ES-I3 (cell line): ENCODE measurements around the gene SMYD3.

Source experiments
- H3K36me3 ChIP-seq: 2 replicates; pipeline ENCODE4 v1.6.1; 2013; ENCODE audit warnings: mild to moderate bottlenecking, low read length, control low read depth, moderate library complexity; ENCODE audit not compliant: insufficient read depth
- H3K4me1 ChIP-seq: 2 replicates; pipeline ENCODE4 v1.6.1; 2013; ENCODE audit warnings: mild to moderate bottlenecking, control low read depth, low read length; ENCODE audit not compliant: insufficient read depth
- H3K9ac ChIP-seq: 2 replicates; pipeline ENCODE4 v1.6.1; 2013; ENCODE audit warnings: low read depth, mild to moderate bottlenecking, low read length, moderate library complexity
- H3K9me3 ChIP-seq: 2 replicates; pipeline ENCODE4 v1.6.1; 2013; ENCODE audit warnings: mild to moderate bottlenecking, low read length, moderate library complexity; ENCODE audit not compliant: control insufficient read depth, insufficient read depth

Gene SMYD3

GRCh38 chr1:245809361-245809760 lies 697.7 kb downstream of the SMYD3 start:
- no peak overlapping the region for H3K9ac ChIP-seq
- no peaks in the 10 kb centered on the region for H3K9me3 ChIP-seq
- H3K4me1 ChIP-seq, result 0 out of 2 replicates have a peak, but pooled peaks cover 6% of the 10 kb centered on the region
- no peaks in the 10 kb centered on the region for H3K36me3 ChIP-seq

DNA sequence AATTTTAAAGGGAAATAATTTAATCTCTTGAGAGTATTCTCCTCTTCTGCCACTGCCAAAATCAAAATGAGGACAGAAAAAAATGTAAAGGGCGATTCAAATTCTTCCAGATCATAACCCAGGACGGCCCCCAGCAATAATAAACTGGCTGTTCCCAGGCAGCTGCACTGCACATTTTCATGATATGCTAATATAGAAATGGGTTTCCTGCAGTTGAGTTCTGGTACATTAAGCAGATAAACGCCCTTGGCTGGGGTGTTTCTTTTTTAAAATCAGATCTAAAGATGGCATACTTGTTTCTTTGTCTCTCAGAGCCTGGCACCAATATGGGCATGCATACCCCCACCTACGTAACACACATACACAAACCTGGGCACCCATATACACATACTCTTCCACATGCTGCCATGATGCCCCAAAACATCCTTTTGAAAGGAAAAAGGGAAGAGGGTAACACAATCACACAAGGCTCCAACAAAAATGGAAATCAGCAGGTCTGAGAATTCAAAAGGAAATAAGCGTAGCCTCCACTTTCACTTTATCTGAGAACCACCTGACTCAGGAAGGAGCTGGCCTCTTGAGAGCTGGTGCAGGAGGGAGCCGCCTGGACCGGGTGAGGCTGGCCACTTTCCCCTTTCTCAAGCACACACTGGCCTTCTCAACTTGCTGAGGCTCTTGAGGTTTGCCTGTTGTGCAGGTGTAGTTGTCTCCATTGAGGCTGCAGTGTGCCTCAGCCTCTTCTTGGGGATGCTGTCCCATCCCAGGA lies 698.9 kb downstream of the SMYD3 start:
- Histone ChIP-seq H3K9me3 (no peaks in the 10 kb centered on the region), H3K9ac (no peak overlapping the region), H3K36me3 (no peaks in the 10 kb centered on the region), H3K4me1 (0 out of 2 replicates have a peak, but pooled peaks cover 6% of the 10 kb centered on the region)

GRCh38 chr1:245807306-245807705 lies 699.8 kb downstream of the SMYD3 start:
- Histone ChIP-seq H3K36me3 (no peaks in the 10 kb centered on the region), H3K9ac (no peak overlapping the region), H3K4me1 (0 out of 2 replicates have a peak, but pooled peaks cover 6% of the 10 kb centered on the region), H3K9me3 (no peaks in the 10 kb centered on the region)

- Histone ChIP-seq H3K4me1 (0 out of 2 replicates have a peak, but pooled peaks cover 6% of the 10 kb centered on the region), H3K9ac (no peak overlapping the region), H3K36me3 (no peaks in the 10 kb centered on the region), H3K9me3 (no peaks in the 10 kb centered on the region)
Observed at GRCh38 chr1:245805532-245805931, 701.5 kb downstream of the SMYD3 start.

- no peak overlapping the region for H3K9ac ChIP-seq
- H3K4me1 ChIP-seq, result 0 out of 2 replicates have a peak, but pooled peaks cover 6% of the 10 kb centered on the region
Observed at GRCh38 chr1:245804696-245805095, 702.4 kb downstream of the SMYD3 start.

DNA sequence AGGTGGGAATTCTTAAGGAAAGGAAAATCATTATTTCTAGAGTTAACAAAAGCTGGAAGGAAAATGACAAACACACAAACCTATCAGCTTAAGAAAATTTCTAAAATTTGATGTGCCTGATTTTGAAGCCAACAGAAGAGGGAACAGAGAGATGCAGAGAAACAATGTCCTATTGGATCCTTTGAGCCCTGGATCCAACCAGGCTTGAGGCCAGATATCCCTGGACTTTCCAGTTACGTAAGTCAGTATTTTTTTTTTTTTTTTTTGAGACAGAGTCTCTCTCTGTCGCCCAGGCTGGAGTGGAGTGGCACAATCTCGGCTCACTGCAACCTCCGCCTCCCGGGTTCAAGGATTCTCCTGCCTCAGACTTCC lies 703.4 kb downstream of the SMYD3 start:
- H3K9ac ChIP-seq, result no peak overlapping the region
- no peaks in the 10 kb centered on the region for H3K9me3 ChIP-seq
- no peaks in the 10 kb centered on the region for H3K36me3 ChIP-seq
- no peaks in the 10 kb centered on the region for H3K4me1 ChIP-seq

More at GRCh38 chr1:245804696-245805095, 702.4 kb downstream of the SMYD3 start:
- Histone ChIP-seq H3K9me3 (no peaks in the 10 kb centered on the region), H3K36me3 (no peaks in the 10 kb centered on the region)

- H3K9ac ChIP-seq, result no peak overlapping the region
- no peaks in the 10 kb centered on the region for H3K4me1 ChIP-seq
- H3K36me3 ChIP-seq, result no peaks in the 10 kb centered on the region
- no peaks in the 10 kb centered on the region for H3K9me3 ChIP-seq
Observed at GRCh38 chr1:245802941-245803665, 704.0 kb downstream of the SMYD3 start.

- no peaks in the 10 kb centered on the region for H3K4me1 ChIP-seq
- H3K9me3 ChIP-seq, result no peaks in the 10 kb centered on the region
- H3K36me3 ChIP-seq, result no peaks in the 10 kb centered on the region
- H3K9ac ChIP-seq, result no peak overlapping the region
Observed at GRCh38 chr1:245800901-245801605, 706.0 kb downstream of the SMYD3 start.

- H3K9me3 ChIP-seq, result no peaks in the 10 kb centered on the region
- H3K36me3 ChIP-seq, result no peaks in the 10 kb centered on the region
- no peaks in the 10 kb centered on the region for H3K4me1 ChIP-seq
- no peak overlapping the region for H3K9ac ChIP-seq
Observed at GRCh38 chr1:245798349-245798711, 708.7 kb downstream of the SMYD3 start.

GRCh38 chr1:245797592-245798348 lies 709.3 kb downstream of the SMYD3 start:
- Histone ChIP-seq H3K4me1 (no peaks in the 10 kb centered on the region), H3K36me3 (no peaks in the 10 kb centered on the region), H3K9me3 (no peaks in the 10 kb centered on the region), H3K9ac (no peak overlapping the region)

- H3K9me3 ChIP-seq, result no peaks in the 10 kb centered on the region
- H3K36me3 ChIP-seq, result no peaks in the 10 kb centered on the region
- H3K9ac ChIP-seq, result no peak overlapping the region
- no peaks in the 10 kb centered on the region for H3K4me1 ChIP-seq
Observed at GRCh38 chr1:245791410-245792312, 715.4 kb downstream of the SMYD3 start.

GRCh38 chr1:245790441-245790840 lies 716.6 kb downstream of the SMYD3 start:
- Histone ChIP-seq H3K36me3 (no peaks in the 10 kb centered on the region), H3K9ac (no peak overlapping the region), H3K4me1 (no peaks in the 10 kb centered on the region), H3K9me3 (no peaks in the 10 kb centered on the region)

- H3K36me3 ChIP-seq, result no peaks in the 10 kb centered on the region
- H3K4me1 ChIP-seq, result no peaks in the 10 kb centered on the region
- no peaks in the 10 kb centered on the region for H3K9me3 ChIP-seq
- H3K9ac ChIP-seq, result no peak overlapping the region
Observed at GRCh38 chr1:245788886-245789285, 718.2 kb downstream of the SMYD3 start.
